Skeletal muscle tissue (tissue), 5 donors: ENCODE measurements around the gene SLC43A2. TPM values are rescaled to one million over a fixed set of nuclear protein-coding genes. Genes with fewer than 3 reads are reported as not detected.
A peak's percentile ranks its signal among the peaks of the same experiment; 100 is the strongest.
"Not testable (repeated sequence)": the region's sequence is repeated elsewhere in the genome, so short reads cannot be mapped to it uniquely, and the experiment has no call there.

Experiments
- H3K27ac ChIP-seq: one replicate; pipeline ENCODE4 v1.7.0; 2013; ENCODE audit warnings: mild to moderate bottlenecking, low read depth, low read length, inconsistent platforms
- H3K27me3 ChIP-seq, 3 donors: one replicate each; pipeline ENCODE4 v1.7.0; 2013; ENCODE audit warnings: low read length in 3 of 3; ENCODE audit not compliant: control insufficient read depth in 3 of 3, insufficient read depth in 3 of 3
- H3K36me3 ChIP-seq, 3 donors: one replicate each; pipeline ENCODE4 v1.7.0; 2013; ENCODE audit warnings: low read length in 3 of 3; ENCODE audit not compliant: control insufficient read depth in 3 of 3, insufficient read depth in 3 of 3
- H3K4me1 ChIP-seq, 3 donors: one replicate each; pipeline ENCODE4 v1.7.0; 2013; ENCODE audit warnings: low read length in 3 of 3, mild to moderate bottlenecking in 3 of 3; ENCODE audit not compliant: control insufficient read depth in 3 of 3, insufficient read depth in 3 of 3
- H3K4me3 ChIP-seq, 3 donors: one replicate each; pipeline ENCODE4 v1.7.0; 2013; ENCODE audit warnings: low read length in 3 of 3
- H3K9ac ChIP-seq, 3 donors: one replicate each; pipeline ENCODE4 v1.7.0; 2013; ENCODE audit warnings: low read length in 3 of 3, mild to moderate bottlenecking in 3 of 3, moderate library complexity in 2 of 3, low read depth in 1 of 3
- H3K9me3 ChIP-seq, 3 donors: one replicate each; pipeline ENCODE4 v1.7.0; 2013; ENCODE audit warnings: low read length in 3 of 3; ENCODE audit not compliant: control insufficient read depth in 3 of 3
- small RNA-seq: library from RNA; depleted of rRNA; stranded (forward); fragments of <200 nt; gene quantifications from one replicate; pipeline ENCODE3, GENCODE V24; 2014
- total RNA-seq: library from RNA; depleted of rRNA; stranded (reverse); fragments of >200 nt; gene quantifications from one replicate; pipeline ENCODE4 v1.2.3, GENCODE V29; 2014
- donor health status: Osteomylitis.

Gene SLC43A2
- total RNA-seq, 1 donor from 2014 or later, result 4.7 TPM

DNA sequence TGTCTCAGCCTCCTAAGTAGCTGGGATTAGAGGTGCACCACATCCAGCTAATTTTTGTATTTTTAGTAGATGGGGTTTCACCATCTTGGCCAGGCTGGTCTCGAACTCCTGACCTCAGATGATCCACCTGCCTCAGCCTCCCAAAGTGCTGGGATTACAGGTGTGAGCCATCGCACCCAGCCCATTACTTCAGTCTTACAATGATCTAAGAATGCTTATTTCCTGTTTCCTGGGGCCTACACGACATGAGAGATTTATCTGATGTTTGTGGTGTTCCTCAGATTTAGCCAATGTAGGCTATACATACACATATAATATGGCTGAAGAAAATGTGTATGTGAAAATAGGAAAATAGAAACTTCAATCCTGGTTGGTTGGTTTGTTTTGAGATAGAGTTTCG lies 101.8 kb downstream of the SLC43A2 start:
- not testable (repeated sequence) for H3K4me3 ChIP-seq, H3K27ac ChIP-seq, H3K27me3 ChIP-seq, H3K4me1 ChIP-seq, H3K9me3 ChIP-seq, H3K9ac ChIP-seq
- peaks cover 7 to 11% (median 11%) of the 10 kb centered on the region in 3 donors for H3K36me3 ChIP-seq

DNA sequence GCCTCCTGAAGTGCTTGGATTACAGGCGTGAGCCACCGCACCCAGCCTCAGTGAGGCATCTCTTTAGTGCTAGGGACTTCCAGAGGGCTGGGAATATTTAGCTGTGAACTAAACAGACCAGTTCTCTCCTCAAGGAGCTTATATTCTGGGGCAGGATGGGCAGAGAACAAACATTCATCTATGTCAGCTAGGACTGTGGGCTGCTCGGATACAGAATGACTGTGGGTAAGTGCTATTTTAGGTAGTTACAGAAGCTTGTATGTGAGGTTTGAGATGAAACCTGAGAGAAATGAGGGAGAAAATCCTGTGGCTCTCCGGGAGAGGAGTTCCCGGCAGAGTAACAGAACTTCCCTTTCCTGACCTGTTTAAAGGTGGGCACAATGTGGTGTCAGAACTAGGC lies 106.0 kb downstream of the SLC43A2 start:
- peaks cover 11 to 14% (median 13%) of the 10 kb centered on the region in 3 donors for H3K36me3 ChIP-seq

DNA sequence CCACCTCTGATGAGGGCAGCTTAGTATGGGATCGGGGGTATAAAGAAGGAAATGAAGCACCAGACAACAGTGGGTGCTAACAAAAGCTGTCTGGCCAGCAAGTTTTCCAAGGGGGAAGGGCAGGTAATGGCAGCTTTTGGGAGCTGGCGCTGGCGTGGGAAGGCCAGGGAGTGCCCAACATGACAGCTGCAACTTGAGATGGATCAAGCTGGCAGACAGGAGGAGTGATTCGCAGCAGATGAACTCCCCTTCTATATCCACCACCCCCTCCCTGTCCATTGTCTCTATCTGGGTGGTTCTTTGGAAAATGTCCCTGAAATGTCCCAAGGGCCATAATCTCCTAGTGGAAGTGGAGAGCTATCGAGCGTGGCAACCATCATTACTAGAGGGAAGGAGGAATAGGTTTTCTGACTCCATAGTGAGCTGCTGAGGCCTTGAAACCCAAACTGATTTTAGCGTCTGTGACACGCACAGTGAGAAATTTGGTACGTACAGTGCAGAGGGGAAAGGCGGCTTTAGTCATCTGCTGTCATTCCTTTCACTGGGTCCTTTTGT lies 107.5 kb downstream of the SLC43A2 start:
- Histone ChIP-seq H3K9ac (peak overlapping the region; percentile 15 to 73 (median 61)), H3K9me3 (no peaks in the 10 kb centered on the region), H3K4me1 (peaks cover 17 to 37% (median 27%) of the 10 kb centered on the region in 3 donors), H3K36me3 (peaks cover 11 to 14% (median 13%) of the 10 kb centered on the region in 3 donors), H3K27ac (peak overlapping the region; percentile 73), H3K4me3 (peak overlapping the region in 2 of 3 donors; percentile 22 to 23), H3K27me3 (no peaks in the 10 kb centered on the region)

More for the DNA sequence above, 106.0 kb downstream of the SLC43A2 start:
- Histone ChIP-seq H3K27me3 (no peaks in the 10 kb centered on the region), H3K9ac (no peak overlapping the region), H3K9me3 (no peaks in the 10 kb centered on the region), H3K4me1 (peaks cover 12 to 33% (median 25%) of the 10 kb centered on the region in 3 donors), H3K4me3 (no peak overlapping the region), H3K27ac (no peak overlapping the region)

DNA sequence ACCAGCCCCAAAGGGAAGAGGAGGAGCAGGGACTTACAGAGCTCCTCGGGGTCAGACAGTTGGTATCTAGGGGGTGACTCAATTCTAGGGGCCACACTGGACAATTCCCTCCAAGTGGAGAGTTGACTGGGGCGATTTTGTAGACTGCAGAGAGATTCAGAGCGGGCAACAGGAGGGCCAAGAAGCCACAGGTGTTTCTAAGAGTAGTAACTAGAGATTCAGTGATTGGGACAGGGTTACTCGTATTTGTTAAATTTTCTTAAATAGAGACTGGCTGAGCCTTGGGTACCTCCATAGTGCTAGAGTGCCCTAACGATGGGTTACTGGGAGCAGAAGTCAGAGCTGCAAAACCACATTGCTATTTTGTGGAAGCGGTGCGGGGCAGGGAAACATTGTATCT lies 109.0 kb downstream of the SLC43A2 start:
- H3K36me3 ChIP-seq, result peaks cover 11 to 14% (median 13%) of the 10 kb centered on the region in 3 donors
- H3K27me3 ChIP-seq, result no peaks in the 10 kb centered on the region
- H3K27ac ChIP-seq, result no peak overlapping the region
- no peak overlapping the region for H3K4me3 ChIP-seq
- peaks cover 26 to 42% (median 33%) of the 10 kb centered on the region in 3 donors for H3K4me1 ChIP-seq
- H3K9me3 ChIP-seq, result no peaks in the 10 kb centered on the region
- H3K9ac ChIP-seq, result no peak overlapping the region

Small RNAs within 50 kb of the gene (small RNA-seq; reads per million reads assigned to genes)
- gene RN7SL105P, result not detected

Other genes starting within 250 kb of the SLC43A2 start
- gene YWHAE, start 228.6 kb downstream of the SLC43A2 start, total RNA-seq, result 280 TPM
- 42.8 TPM for gene CRK, start 172.6 kb downstream of the SLC43A2 start, total RNA-seq
- 69.4 TPM for gene MYO1C, start 136.1 kb downstream of the SLC43A2 start, total RNA-seq
- 23.0 TPM for gene INPP5K, start 112.2 kb downstream of the SLC43A2 start, total RNA-seq
- 11.0 TPM for gene PITPNA, start 66.0 kb downstream of the SLC43A2 start, total RNA-seq
- gene SCARF1, start 16.9 kb upstream of the SLC43A2 start, total RNA-seq, result 5.7 TPM
- 9.9 TPM for gene RILP, start 21.0 kb upstream of the SLC43A2 start, total RNA-seq
- gene PRPF8, start 56.0 kb upstream of the SLC43A2 start, total RNA-seq, result 96.0 TPM
- gene TLCD2, start 81.5 kb upstream of the SLC43A2 start, total RNA-seq, result 2.1 TPM
- gene WDR81, start 95.9 kb upstream of the SLC43A2 start, total RNA-seq, result 10.4 TPM
- gene SERPINF2, start 114.0 kb upstream of the SLC43A2 start, total RNA-seq, result not detected
- gene SERPINF1, start 133.2 kb upstream of the SLC43A2 start, total RNA-seq, result 328 TPM
- gene SMYD4, start 201.1 kb upstream of the SLC43A2 start, total RNA-seq, result 8.4 TPM
- gene RPA1, start 201.2 kb upstream of the SLC43A2 start, total RNA-seq, result 26.1 TPM